ENCODE measurements around the gene SLC22A7. TPM values are rescaled to one million over a fixed set of nuclear protein-coding genes. Genes with fewer than 3 reads are reported as not detected.
A peak's percentile ranks its signal among the peaks of the same experiment; 100 is the strongest.

SLC22A7 gene
- total RNA-seq, 2 donors from 2014 or later, result not detected

GRCh38 chr6:43261198-43261597 lies 36.9 kb upstream of the SLC22A7 start:
- Histone ChIP-seq H3K27ac (no peak overlapping the region), H3K4me3 (no peak overlapping the region), H3K36me3 (no peaks in the 10 kb centered on the region), H3K4me1 (replicated peaks) (no peaks in the 10 kb centered on the region), H3K9me3 (no peaks in the 10 kb centered on the region), H3K27me3 (replicated peaks; ENCODE audit: insufficient read depth) (no peaks in the 10 kb centered on the region)
- WGBS, result 73% methylated on average over 5 of the region's 5 CpGs
- DNase-seq (ENCODE audit: low spot score), result no peak
- intact Hi-C loops (cut with DNase I), result loop anchor here (10.0 kb wide), 1 partner anchor 234 kb away; no protein-coding TSS in a partner anchor
- TF ChIP-seq POLR2AphosphoS5 (IDR thresholded peaks at IDR 0.05), result no peak
- TF ChIP-seq POLR2A (IDR thresholded peaks at IDR 0.05), result no peak
- no peak for TF ChIP-seq CTCF (IDR thresholded peaks at IDR 0.05)

GRCh38 chr6:43262000-43262779 lies 35.9 kb upstream of the SLC22A7 start:
- TF ChIP-seq POLR2AphosphoS5 (IDR thresholded peaks at IDR 0.05) (no peak), POLR2A (IDR thresholded peaks at IDR 0.05) (no peak), CTCF (IDR thresholded peaks at IDR 0.05) (no peak)
- Histone ChIP-seq H3K9me3 (no peaks in the 10 kb centered on the region), H3K4me3 (no peak overlapping the region), H3K27me3 (replicated peaks; ENCODE audit: insufficient read depth) (no peaks in the 10 kb centered on the region), H3K36me3 (no peaks in the 10 kb centered on the region), H3K4me1 (replicated peaks) (no peaks in the 10 kb centered on the region), H3K27ac (no peak overlapping the region)
- no peak for DNase-seq (ENCODE audit: low spot score)
- 78% methylated on average over 14 of the region's 14 CpGs for WGBS
- intact Hi-C loops (cut with DNase I), result loop anchor here (2.0 to 10.0 kb wide), 2 partner anchors 73 to 233 kb away; no protein-coding TSS in a partner anchor

DNA sequence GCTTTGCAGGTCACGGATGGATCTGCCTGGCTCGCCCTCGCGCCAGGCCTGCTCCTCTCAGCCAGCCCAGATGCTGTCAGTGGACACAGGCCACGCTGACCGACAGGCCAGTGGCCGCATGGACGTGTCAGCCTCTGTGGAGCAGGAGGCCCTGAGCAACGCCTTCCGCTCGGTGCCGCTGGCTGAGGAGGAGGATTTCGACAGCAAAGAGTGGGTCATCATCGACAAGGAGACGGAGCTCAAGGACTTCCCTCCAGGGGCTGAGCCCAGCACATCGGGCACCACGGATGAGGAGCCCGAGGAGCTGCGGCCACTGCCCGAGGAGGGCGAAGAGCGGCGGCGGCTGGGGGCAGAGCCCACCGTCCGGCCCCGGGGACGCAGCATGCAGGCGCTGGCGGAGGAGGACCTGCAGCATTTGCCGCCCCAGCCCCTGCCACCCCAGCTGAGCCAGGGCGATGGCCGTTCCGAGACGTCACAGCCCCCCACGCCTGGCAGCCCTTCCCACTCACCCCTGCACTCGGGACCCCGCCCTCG lies 35.2 kb upstream of the SLC22A7 start:
- Histone ChIP-seq H3K4me3 (no peak overlapping the region), H3K27ac (no peak overlapping the region), H3K4me1 (replicated peaks) (no peaks in the 10 kb centered on the region), H3K9me3 (no peaks in the 10 kb centered on the region), H3K27me3 (replicated peaks; ENCODE audit: insufficient read depth) (no peaks in the 10 kb centered on the region), H3K36me3 (no peaks in the 10 kb centered on the region)
- 90% methylated on average over 37 of the region's 39 CpGs for WGBS
- TF ChIP-seq POLR2A (IDR thresholded peaks at IDR 0.05) (no peak), POLR2AphosphoS5 (IDR thresholded peaks at IDR 0.05) (no peak), CTCF (IDR thresholded peaks at IDR 0.05) (no peak)
- intact Hi-C loops (cut with DNase I), result loop anchor here (2.0 to 10.0 kb wide), 2 partner anchors 72 to 232 kb away; no protein-coding TSS in a partner anchor
- no peak for DNase-seq (ENCODE audit: low spot score)

DNA sequence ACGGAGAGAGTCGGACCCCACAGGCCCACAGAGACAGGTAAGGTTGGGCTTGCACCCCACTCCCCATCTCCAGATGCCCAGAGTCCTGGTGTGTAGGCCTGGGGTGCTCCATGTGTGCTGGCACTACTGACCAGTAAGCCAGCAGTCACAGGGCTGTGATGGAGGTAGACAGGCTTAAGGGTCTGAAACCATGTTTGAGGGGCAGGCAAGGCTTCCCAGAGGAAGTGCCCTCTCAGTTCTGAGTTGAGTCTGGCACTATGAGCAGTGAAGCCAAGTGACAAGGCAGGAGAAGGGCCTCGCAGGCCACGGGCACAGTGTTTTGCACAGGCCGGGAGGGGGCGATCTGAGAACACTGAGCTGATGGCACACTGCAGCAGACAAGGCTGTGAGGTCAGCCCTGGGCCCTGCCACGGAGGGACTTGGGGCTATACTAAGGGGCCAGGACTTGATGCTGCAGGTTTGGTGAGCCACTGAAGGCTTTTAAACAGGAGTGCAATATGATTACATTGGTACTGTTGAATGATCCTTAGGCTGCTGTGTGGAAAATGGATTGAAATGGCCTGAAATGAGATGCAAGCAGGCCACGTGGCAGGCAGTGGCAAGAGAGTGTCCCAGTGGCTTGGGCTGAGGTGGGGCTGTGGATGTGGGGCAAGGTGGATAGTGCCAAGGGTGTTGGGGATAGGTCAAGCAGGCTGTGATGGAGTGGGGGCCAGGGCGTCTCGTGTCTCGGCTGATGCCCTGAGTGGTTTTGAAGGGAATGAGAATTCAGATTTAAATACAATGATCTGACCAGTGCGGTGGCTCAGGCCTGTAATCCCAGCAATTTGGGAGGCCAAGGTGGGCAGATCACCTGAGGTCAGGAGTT lies 34.5 kb upstream of the SLC22A7 start:
- Histone ChIP-seq H3K36me3 (no peaks in the 10 kb centered on the region), H3K27me3 (replicated peaks; ENCODE audit: insufficient read depth) (no peaks in the 10 kb centered on the region), H3K27ac (no peak overlapping the region), H3K4me3 (no peak overlapping the region), H3K9me3 (no peaks in the 10 kb centered on the region), H3K4me1 (replicated peaks) (no peaks in the 10 kb centered on the region)
- TF ChIP-seq POLR2AphosphoS5 (IDR thresholded peaks at IDR 0.05) (no peak), CTCF (IDR thresholded peaks at IDR 0.05) (peak in 3 of 4 experiments; percentile 55 to 82 (median 73)), POLR2A (IDR thresholded peaks at IDR 0.05) (no peak)
- intact Hi-C loops (cut with DNase I), result loop anchor here (2.0 to 10.0 kb wide), 2 partner anchors 71 to 231 kb away; no protein-coding TSS in a partner anchor
- WGBS, result 48% methylated on average over 12 of the region's 12 CpGs
- DNase-seq (ENCODE audit: low spot score), result peak; percentile 57

Data from prostate gland (tissue), 2 donors.